ENCODE results near the gene NF1.

The NF1 gene

DNA sequence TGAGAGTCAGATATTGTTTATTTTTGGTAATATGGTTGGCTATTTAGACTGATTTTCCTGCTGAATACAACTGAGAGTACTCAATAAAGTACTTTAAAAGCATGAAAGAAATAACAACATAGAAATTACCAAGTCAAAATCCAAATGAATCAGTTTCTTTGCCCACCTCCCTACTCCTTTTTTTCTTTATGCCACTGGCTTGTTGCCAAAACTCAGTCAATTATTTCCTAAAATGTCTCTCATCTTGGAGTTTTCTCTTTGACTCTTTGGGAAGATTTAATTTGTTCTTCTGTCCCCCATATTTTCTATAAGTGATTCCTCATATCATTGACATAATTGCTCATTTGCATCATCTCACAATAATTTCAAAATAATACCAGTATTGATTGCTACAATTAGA lies 204.8 kb downstream of the NF1 start:
- DNase-seq = no peak

- no peak for DNase-seq
These were observed 212.9 kb downstream of the NF1 start for GRCh38 chr17:31307640-31308039.

DNA sequence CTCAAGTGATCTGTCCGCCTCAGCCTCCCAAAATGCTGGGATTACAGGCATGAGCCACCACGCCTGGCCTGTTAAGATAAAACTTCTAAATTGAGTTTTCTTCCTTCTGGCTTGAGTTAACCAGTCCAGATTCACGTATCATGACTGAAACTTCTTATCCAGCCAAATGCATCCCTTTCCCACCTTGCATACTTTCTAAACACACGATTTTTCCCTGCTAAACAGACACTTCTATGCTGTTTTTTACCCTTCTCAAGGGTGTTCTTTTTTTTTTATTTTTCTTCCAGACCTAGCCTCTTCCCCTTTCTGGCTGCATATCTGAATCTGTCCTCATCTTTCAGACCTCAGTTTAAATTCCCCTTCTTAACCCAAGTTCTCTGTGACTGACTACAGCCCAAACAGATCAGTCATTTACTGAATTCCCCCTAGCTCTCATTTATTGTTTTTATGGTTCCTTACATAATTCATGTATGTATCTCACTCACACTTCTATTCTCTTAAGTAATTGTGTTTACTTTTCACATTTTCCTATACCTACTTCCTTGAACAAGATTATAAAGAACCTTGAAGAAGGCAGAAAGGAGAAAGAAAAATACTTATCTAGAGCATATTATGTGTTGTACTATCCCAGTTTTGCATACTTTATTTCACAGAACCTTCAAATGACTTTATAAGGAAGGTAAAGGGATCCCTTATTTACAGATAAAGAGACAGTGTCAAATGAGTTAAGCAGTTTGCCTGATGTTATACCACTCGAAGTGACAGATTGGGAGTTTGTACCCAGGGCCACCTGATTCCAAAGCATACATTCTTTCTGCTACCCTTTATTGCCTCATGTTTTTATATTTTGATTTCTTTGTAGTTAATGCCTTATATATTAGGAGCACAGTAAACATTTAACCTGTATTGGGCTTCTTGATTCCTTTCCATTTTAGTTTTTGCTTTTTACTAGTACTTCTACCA lies 213.9 kb downstream of the NF1 start:
- DNase-seq = no peak

DNA sequence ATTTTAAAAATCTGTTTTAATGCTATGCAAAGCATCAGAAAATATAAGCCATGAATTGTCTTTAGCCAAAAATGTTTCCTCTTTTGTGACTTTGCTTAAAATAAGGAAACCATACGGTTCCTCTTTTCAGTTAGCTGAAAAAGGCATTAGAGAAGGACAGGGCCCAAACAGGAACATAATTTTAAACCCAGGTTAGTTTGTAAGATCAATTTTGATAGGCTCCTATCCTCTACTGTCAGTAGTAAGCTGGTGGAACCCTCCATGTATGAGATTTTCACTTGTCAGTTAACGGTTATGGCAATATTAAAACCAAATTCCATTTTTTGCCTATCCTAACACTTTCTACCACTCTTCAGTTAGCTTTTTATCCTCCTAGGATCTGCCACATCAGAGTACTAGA lies 214.8 kb downstream of the NF1 start:
- no peak for DNase-seq

- DNase-seq = peak; percentile 60
These were observed 215.5 kb downstream of the NF1 start for GRCh38 chr17:31310260-31310659.

GRCh38 chr17:31310886-31311285 lies 216.1 kb downstream of the NF1 start:
- no peak for DNase-seq

- DNase-seq = no peak
These were observed 216.7 kb downstream of the NF1 start for GRCh38 chr17:31311526-31311925.

GRCh38 chr17:31312223-31312622 lies 217.4 kb downstream of the NF1 start:
- peak; percentile 47 for DNase-seq

- DNase-seq = no peak
These were observed 219.4 kb downstream of the NF1 start, which contains the start of gene EVI2B for GRCh38 chr17:31313982-31314781. Gene EVI2B (minus strand): TSS chr17:31314054. CDS start chr17:31305609, 8,445 bp downstream.

GRCh38 chr17:31314782-31315100 lies 220.0 kb downstream of the NF1 start:
- no peak for DNase-seq

DNA sequence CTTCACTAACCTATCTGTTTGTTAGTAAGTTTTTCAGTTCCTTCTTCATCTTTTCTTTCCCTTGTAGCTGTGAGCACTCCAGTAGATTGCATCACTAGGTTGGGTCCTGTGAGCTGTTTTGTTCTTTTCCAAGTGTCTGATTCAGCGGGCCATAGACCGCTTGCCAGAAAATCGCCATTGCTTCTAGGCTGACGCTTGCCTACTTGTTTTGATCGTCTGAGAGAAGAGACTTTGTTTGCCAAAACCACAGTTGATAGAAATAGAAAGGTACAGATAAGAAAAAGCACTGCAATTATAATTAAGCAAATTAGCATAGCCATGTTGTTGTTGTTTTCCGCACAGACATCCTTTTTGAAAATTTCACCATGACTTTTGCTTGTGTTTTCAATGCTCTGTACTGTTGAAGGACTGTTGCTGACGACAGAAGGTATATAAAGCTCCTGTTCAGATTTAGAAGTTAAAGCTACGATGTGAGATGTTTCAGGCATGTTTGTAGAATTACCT lies 223.6 kb downstream of the NF1 start:
- peak; percentile 66 for DNase-seq

- no peak for DNase-seq
These were observed 224.3 kb downstream of the NF1 start for GRCh38 chr17:31318851-31319661.

DNA sequence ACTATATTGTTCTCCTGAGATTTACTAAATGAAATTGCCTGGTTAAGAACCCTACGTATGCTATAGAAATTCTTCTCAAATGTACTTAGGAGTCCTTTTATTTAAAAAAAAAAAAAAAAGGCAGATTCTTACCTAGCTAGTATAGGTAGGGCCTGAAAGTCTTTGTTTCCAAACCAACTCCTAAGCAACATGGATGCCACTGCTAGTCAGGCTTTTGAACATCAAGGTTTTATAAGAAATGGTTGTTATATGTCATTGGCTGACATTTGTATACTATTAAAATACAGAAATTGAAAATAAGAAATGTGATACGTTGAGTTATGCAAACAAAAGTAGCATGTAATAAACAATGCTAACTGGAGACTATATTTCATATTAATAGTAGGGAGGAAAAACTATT lies 225.5 kb downstream of the NF1 start:
- no peak for DNase-seq

GRCh38 chr17:31320791-31321190 lies 226.0 kb downstream of the NF1 start:
- no peak for DNase-seq

- peak; percentile 69 for DNase-seq
These were observed 226.7 kb downstream of the NF1 start, which contains the start of gene EVI2A for GRCh38 chr17:31321481-31321880. Gene EVI2A (minus strand): TSS chr17:31321622. CDS start chr17:31319013, 2,609 bp downstream.

- DNase-seq = no peak
These were observed 227.2 kb downstream of the NF1 start for GRCh38 chr17:31321966-31322365.

DNA sequence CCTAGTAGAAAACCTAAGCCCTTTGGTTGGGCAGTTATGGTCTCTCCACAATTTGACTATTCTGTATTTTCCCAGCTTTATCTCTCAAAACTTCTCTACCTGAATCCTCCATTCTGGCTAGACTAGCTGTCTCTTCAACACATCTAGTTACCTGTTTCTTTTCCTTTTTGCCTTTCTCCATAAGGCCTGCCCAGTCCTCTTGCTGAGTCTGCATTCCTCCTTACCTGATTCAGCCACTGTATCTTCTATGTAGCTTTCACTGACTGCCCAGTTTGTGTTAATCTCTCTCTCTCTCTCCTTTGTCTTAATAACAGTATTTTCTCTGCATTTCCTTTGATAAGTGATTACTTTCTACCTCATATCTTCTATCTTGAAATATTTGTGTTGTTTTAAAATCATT lies 228.8 kb downstream of the NF1 start:
- DNase-seq = no peak

DNA sequence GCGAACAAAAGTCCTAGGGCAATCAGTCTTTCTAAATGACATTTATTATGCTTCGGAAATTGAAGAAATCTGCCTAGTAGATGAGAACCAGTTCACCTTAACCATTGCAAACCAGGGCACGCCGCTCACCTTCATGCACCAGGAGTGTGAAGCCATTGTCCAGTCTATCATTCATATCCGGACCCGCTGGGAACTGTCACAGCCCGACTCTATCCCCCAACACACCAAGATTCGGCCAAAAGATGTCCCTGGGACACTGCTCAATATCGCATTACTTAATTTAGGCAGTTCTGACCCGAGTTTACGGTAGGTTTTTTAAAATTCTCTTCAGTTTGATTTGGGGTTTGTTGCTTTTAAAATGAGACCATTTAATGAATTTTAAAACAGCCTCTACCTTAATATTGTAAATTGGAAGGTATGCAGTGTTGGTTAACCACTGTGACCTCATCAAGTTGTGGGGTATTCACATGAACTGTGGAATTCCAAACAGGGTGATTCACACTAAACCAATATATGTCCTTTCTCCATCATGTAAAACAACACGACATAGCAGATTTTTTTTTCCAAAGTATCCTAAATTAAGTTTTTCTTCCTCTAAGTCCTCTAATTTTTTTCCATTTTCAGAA lies 232.9 kb downstream of the NF1 start:
- no peak for DNase-seq

- no peak for DNase-seq
These were observed 233.4 kb downstream of the NF1 start for GRCh38 chr17:31328160-31328535.

- no peak for DNase-seq
These were observed 234.4 kb downstream of the NF1 start for GRCh38 chr17:31329221-31329620.

DNA sequence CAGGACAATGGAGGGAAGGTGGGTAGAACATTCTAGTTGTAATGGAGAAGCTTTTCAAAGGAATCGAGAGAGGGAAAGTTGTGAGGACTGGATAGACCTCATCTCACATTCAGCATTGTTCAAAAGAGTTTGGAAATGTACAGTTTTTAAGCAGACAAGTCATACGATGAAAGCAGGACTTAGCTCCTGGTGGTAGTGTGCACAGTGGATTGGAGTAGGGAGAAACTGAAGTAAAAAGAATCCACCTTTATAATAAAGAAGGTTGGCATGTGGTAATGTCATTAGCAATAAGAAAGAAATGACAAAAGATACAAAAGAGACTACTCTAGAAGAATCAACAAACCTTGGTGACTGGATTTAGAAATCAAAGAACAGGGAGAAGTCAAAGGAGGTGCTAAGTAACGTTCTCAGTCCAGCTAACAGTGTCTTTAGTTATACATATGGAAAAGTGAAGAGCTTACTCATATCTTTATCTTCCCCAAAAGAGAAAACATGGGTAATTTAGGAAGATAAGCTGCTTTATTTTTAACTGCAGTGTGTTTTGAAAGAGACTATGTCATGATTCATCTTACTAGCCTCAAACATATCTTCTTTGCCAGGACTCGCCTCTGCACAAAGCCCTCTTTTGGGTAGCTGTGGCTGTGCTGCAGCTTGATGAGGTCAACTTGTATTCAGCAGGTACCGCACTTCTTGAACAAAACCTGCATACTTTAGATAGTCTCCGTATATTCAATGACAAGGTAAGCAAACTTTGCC lies 245.3 kb downstream of the NF1 start:
- no peak for DNase-seq
